ENCODE measurements around the gene PPARG.
"Not testable (repeated sequence)": the region's sequence is repeated elsewhere in the genome, so short reads cannot be mapped to it uniquely, and the experiment has no call there.

The PPARG gene

GRCh38 chr3:12465151-12465835 is 176.4 kb downstream of the PPARG start:
- no peak for DNase-seq

DNA sequence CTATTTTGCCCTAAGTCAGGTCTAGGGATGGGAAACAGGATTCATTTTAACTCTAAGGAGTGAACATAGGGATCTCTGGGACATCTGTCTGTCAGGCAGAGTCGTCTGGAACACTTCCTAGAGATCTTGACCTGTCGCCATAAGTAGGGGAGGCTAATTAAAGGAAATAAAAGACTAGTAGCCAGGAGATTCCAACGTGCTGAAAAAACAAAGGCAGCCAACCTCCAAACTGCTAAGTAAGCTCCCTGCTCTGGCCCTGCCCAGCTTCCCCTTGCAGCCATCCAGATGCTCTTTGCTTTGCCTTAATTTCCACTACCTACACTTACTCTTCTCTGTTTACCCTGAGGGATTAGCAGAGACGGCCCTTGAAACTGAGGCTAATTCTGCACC is 177.0 kb downstream of the PPARG start:
- DNase-seq = no peak

GRCh38 chr3:12467746-12468145 is 178.9 kb downstream of the PPARG start:
- no peak for DNase-seq

GRCh38 chr3:12468276-12468675 is 179.4 kb downstream of the PPARG start:
- no peak for DNase-seq

GRCh38 chr3:12468757-12469156 is 179.9 kb downstream of the PPARG start:
- no peak for DNase-seq

GRCh38 chr3:12469222-12469621 is 180.4 kb downstream of the PPARG start:
- not testable (repeated sequence) for DNase-seq

DNA sequence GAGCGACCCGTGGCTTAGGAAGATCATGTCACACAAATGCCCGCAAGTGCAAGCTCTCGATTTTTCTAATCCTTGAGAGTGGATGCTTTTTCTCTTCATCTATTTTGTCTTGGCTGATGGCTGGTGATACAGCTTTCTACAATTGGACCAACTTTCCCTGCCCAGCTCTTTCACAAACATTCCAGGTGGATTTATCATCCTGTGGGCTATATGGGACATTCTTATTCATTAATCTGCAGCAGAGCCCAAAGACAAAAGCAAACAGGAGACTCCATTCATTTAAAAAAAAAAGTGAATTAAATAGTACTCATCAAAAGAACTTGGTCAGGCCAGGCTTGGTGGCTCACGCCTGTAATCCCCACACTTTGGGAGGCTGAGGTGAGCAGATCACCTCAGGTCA is 181.2 kb downstream of the PPARG start:
- no peak for DNase-seq

DNA sequence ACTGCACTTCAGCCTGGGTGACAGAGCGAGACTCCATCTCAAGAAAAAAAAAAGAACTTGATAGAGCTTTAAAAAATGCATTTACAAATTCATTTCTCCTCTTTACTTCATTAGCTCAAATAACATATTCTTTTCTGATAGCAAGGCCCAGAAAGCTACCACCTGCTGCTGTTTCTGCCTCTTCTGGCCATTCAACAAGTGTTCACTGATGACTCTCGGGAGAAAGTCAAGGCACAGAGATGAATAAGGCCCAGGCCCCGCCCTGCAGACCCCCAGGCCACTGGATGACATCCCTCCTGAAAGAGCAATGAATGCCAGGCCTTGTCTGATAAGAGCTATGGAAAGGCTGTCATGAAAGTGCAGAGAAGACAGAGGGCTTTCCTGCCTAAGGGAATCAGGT is 181.8 kb downstream of the PPARG start:
- no peak for DNase-seq

DNA sequence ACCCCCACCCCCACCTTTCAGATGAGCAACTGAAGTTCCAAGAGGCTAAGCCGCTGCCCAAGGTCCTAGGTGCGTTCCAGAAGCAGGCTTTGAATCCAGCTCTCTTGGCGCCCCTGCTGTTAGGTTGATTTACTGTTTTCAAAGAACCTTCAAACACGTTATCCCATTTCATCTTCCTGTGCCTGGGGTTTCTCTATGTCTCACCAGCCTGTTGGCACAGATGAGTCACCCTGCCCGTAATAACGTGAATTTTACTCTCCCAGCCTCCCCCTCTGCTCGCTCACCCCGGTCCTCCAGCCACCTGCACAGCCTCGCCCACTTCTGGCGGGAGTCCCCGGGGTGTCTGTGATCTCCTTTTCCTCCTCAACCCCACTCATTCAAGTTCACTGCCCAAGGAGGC is 182.4 kb downstream of the PPARG start:
- no peak for DNase-seq

DNA sequence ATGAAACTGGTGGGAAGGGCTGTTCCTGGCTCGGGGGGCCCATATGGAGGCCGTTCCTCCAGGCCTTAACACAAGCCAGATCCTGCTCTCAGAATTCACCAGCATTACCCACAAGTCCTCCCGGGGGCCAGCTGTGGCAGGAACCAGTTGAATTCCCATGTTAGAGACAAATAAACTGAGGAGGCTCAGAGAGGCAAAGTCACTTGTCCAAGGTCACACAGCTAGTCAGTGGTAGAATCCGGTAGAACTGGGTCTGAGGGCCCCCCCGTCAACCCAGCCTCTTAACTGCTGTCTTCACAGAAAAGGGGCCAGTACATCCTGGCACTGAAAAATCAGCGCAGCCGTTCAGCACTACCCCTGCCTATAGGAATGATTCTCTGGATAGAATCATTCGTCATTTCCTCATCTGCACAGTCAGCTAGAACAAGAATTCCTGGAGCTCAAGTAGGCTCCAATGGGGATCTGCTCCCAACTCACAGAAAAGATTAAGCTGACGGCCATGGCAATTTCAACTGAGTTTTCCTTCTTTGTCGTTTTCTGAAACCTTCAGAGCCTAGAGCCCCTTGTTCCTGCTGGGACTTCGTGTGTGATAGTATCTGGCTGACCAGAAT is 183.2 kb downstream of the PPARG start:
- no peak for DNase-seq

DNA sequence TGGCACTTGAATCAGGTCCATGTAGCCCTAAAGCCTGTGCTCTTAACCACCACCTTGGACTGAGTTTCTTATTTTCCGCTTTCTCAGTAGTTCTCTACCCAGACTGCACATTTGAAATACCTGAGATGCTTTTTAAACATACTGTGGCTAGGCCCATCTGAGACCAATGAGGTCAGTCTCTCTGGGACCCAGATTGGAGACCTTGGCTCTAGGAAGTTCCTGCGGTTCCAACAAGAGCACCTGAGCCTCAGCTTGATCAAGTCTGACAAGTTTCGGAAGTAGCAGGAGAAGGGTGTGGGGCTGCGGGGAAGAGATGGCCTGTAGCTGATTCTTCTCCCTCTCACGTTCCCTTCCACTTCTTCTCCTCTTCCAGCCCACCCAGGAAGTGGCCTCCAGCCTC is 183.9 kb downstream of the PPARG start:
- DNase-seq = no peak

DNA sequence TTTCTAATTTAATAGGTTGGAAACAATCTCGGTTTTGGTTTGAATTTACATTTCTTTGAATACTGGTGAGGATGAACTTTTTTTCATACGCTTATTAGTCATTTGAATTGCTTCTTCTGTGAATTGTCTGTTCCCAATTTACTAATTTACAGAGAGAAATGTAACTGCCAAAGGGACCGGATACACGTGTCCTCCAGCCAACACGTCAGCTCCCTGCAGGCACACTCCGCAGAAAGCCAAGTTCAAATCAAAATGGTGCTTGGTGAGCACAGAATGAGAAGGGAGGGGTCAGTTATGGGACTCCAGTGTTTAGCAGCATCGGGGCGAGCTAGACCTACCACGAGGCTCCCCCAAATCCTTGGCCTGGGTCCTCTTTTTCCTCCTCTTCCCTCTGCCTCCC is 184.6 kb downstream of the PPARG start:
- DNase-seq = no peak

DNA sequence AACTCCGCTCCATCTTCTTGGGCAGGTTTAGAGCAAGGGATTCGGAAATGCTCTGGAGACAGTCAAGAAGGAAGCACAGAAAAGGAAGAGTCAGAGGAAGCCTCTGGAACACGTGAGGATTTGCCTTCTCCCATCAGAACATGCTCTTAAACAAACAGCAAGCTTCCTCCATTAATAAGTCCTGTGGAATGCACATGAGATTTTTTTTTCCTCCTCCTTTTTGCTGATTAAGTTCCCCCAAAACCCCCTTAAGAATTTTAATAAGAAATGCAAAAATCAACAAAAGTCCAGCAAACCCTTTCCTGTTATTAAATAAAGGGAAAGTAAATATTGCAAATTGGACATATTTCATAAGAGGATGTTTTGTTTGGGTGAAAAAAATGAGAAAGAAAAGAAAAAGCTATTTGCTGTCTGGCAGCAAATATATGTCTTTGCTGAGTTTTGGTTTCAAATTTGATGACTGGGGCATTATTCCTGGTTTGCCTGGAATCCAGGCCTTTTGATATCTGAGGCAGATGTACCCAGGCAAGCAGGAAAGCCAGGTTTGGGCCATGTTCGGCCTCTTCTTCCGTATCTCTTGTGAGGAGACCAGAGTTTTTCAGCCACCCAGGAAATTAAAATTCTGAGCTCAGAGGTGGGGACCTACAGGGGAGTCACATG is 187.5 kb downstream of the PPARG start:
- no peak for DNase-seq

- no peak for DNase-seq
These were observed 188.4 kb downstream of the PPARG start for GRCh38 chr3:12477256-12477655.

DNA sequence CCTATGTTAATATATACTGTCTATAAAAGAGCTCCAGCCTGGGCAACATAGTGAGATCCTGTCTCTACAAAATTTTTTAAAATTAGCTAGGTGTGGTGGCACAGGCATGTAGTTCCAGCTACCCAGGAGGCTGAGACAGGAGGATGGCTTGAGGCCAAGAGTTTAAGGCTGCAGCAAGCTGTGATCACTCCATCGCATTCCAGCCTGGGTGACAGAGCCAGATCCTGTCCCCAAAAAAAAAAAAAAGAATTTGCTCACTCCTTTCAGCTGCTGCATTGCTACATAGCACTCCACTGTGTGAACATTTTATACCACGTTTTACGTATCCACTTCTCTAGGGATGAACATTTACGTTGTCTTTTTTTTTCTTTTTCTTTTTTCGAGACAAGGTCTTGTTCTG is 189.5 kb downstream of the PPARG start:
- DNase-seq = no peak

GRCh38 chr3:12479198-12479597 is 190.3 kb downstream of the PPARG start:
- not testable (repeated sequence) for DNase-seq

DNA sequence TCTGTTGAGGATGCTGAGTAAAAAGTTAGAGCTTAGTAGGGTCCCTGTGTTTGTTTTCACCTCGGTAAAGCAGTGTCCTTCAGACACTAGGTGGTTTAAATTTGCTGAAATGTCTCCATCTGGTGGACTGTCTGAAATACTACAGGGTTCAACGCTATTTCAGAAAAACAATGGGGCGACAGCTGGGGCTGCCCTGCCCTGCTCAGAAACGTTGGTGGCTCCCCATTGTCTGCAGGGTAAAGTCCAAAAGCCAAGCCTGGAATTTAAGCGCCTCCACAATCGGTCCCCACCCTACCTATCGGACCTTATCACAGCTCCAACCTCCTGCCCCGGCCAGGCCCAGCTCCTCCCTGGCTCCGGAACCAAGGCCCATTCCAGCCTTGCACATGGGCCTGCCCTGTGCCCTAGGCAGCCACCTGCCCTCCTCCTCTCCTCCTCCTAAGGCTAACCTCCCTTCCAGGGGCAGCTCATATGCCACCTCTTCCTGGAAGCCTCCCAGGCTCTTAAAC is 191.1 kb downstream of the PPARG start:
- peak; percentile 5 to 53 for DNase-seq

DNA sequence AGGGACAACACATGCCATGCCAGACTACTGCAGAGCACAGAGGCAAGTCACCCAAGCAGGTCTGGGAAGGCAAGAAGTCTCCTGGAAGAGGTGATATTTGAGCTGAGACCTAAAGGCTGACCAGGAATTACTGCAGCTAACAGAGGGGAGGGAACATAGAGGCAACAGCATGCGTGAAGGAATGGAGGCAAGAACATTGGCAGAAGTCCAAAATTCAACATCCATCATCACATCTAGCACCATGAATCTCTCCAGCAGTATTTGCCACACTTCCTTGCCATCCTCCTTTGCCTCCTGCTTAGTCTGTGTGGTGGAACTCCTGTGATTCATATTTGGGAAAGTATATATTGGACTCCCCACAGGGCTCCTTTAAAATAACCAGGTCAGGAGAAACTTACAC is 194.5 kb downstream of the PPARG start:
- DNase-seq = no peak

- DNase-seq = no peak
These were observed 195.0 kb downstream of the PPARG start for GRCh38 chr3:12483872-12484197.
